ENCODE data around the gene MILR1.
A peak's percentile ranks its signal among the peaks of the same experiment; 100 is the strongest.
"Not testable (repeated sequence)": the region's sequence is repeated elsewhere in the genome, so short reads cannot be mapped to it uniquely, and the experiment has no call there.

Gene MILR1, protein sequence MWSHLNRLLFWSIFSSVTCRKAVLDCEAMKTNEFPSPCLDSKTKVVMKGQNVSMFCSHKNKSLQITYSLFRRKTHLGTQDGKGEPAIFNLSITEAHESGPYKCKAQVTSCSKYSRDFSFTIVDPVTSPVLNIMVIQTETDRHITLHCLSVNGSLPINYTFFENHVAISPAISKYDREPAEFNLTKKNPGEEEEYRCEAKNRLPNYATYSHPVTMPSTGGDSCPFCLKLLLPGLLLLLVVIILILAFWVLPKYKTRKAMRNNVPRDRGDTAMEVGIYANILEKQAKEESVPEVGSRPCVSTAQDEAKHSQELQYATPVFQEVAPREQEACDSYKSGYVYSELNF

DNA sequence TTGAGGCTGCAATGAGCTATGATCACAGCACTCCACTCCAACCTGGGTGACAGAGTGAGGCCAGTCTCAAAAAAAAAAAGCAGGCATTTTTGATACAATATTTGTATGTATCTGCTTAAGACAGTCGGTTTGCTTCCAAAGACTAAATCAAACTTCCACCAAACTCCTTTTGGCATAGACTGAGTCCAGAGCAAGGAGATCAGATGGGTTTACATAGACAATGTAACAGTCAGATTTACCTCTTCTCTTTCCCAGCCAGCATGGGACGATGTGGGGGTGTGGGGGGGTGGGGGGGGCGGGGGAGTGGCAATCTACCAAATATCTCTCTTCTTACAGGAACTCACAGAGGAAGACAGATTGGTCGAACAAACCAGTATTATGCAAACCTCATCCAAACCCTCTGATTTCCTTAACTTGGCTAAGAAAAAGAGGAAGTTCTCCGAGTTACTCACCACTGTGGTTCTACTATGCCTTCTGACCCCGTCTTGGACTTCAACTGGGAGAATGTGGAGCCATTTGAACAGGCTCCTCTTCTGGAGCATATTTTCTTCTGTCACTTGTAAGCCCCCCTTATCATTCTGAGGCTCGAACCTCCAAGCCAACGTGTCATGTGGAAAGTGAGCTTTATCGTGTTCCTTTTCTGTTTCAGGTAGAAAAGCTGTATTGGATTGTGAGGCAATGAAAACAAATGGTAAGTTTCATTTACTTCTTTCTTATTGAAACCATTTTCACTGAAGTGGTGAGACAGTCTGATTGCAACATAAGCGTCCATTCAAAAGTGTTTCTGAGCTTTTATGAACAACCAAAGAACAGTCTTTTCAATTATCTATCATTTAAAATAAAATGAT is at the start of gene MILR1:
Gene MILR1, plus strand, starts transcription at position 451 of the 848 bp plus-strand sequence. Its CDS starts 54 bp downstream, at position 505.
- DNase-seq (ENCODE audit: low read depth), result no peak

DNA sequence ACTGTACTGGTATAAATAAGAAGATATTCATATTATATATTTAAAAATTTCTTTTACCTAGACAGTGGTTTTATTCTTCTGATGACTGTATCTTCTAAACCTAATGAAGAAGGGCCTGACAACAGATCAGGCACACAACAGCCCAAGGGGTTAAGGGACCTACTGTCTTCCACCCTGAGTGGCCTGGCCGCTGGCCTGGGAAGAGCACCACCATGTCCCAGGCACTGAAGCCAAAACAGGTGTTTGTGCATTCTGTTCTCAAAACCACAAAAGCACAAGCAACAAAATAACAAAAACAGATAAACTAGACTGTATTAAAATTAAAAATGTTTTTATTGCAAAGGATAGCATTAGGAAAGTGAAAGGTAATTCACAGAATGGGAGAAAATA is 49.2 kb upstream of the MILR1 start:
- DNase-seq (ENCODE audit: low read depth), result no peak

DNA sequence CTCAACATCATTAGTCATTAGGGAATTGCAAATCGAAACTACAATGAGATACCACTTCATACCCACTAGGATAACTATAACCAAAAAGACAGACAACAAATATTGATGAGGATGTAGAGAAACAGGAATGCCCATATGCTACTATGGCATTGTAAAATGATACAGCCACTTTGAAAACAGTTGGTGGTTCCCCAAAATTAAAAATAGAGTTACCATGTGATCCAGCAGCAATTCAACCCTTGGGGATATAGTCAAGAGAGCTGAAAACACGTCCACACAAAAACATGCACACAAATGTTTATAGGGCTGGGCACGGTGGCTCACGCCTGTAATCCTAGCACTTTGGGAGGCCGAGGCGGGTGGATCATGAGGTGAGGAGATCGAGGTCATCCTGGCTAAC is 48.3 kb upstream of the MILR1 start:
- DNase-seq (ENCODE audit: low read depth), result no peak

DNA sequence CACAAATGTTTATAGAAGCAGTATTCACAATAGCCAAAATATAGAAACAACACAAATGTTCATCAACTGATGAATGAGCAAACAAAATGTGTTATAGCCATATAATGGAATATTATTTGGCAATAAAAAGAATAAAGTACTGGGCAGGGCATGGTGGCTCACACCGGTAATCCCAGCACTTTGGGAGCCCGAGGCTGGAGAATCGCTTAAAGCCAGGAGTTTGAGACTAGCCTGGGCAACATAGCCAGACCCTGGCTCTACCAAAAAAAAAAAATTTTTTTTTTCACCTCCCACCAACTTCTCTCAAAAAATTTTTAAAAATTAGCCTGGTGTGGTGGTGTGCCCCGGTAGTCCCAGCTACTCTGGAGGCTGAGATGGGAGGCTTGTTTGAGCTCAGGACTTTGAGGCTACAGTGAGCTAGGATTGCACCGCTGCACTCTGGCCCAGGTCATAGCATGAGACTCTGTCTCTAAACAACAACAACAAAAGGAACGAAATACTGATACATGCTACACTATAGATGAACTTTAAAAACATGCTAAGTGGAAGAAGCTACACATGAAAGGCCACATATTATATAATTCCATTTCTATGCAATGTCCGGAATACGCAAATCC is 47.6 kb upstream of the MILR1 start:
- no peak for DNase-seq (ENCODE audit: low read depth)

DNA sequence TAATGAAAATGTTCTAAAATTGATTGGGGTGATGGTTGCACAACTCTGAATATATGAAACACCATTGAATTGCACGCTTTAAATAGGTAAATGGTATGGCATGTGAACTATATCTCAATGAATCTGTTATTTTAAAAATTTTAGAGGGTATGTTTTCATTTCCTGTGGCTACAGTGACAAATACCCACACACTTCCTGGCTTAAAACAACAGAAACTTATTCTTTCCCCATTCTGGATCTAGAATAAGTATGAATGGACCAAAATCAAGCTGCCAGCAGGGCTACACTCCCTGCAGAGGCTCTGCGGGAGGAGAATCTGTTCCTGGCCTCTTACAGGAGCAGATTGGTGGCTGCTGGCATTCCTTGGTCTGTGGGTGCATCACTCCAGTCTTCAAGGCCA is 47.0 kb upstream of the MILR1 start:
- no peak for DNase-seq (ENCODE audit: low read depth)

DNA sequence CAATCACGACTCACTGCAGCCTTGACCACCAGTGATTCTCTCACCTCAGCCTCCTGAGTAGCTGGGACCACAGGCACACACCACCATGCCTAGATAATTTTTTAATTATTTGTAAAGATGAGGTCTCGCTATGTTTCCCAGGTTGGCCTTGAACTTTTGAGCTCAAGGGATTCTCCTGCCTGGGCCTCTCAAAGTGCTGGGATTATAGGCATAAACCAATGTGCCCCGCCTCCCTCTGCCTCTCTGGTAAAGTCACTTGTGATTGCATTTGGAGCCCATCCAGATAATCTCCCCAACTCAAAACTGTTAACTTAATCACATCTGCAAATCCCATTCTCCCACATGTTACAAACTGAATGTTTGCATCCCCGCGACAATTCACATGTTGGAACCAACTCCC is 46.4 kb upstream of the MILR1 start:
- no peak for DNase-seq (ENCODE audit: low read depth)

DNA sequence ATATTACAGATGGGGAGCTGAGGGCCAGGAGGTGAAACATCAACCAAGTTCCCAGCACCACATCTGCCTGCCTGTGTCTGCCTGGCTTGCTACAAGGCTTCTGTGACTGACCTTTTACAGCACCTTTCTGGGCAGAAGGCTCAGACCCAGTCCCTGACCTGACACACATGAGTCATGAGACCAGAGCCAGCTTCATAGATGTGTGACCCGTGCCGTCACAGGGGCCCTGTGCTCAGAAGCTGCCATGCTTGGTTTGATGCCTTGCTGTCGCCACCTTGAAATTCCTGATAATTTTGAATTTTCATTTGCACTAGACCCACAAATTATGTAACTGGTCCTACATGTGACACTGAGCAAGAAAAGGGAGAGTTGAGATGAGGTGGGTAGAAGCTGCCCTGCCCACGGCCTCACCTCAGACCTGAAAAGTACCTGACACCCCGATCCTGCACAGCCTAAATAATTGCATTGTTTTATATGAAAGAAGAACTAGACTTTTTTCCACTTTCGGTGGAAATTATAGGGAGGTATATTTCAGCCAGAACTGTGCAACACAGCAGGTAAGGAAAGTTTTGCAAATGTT is 44.9 kb upstream of the MILR1 start:
- no peak for DNase-seq (ENCODE audit: low read depth)

DNA sequence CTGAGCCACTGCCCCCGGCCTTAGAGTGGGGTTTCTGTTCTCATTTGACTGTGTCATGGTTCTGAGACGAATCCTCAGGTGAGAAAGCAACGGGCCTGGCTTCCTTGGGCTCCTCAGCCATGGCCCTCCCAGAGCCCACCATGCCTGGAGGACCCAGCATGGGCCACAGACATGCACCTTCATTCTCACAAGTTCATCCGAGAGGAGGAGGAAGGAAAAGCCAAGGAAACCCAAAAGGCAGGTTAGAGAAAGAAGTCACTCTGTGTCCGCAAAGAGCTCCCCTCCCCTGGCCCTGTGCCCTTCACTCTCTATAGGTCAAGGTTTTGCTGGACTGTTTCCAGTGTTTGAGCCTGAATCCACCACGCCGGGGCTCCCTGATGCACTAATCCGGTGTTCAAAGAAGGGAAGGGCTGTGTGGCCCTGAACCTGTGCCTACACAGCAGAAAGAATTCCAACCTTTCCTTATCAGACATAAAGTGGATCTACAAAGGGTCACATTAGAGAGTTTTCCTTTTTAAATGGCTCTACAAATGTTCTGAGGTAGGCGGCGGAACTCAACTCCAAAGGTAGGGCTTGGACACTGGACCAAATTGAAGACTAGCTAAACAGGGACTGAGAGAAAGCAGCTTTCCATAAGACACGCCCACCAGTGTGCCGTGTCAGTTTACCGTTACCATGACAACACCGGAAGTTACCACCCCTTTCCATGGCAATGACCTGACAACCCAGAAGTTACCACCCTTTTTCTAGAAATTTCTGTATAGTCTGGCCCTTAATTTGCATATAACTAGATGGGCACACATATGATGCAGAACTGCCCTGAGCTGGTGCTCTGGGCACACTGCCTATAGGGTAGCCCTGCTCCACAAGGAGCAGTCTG is 42.4 kb upstream of the MILR1 start:
- no peak for DNase-seq (ENCODE audit: low read depth)

DNA sequence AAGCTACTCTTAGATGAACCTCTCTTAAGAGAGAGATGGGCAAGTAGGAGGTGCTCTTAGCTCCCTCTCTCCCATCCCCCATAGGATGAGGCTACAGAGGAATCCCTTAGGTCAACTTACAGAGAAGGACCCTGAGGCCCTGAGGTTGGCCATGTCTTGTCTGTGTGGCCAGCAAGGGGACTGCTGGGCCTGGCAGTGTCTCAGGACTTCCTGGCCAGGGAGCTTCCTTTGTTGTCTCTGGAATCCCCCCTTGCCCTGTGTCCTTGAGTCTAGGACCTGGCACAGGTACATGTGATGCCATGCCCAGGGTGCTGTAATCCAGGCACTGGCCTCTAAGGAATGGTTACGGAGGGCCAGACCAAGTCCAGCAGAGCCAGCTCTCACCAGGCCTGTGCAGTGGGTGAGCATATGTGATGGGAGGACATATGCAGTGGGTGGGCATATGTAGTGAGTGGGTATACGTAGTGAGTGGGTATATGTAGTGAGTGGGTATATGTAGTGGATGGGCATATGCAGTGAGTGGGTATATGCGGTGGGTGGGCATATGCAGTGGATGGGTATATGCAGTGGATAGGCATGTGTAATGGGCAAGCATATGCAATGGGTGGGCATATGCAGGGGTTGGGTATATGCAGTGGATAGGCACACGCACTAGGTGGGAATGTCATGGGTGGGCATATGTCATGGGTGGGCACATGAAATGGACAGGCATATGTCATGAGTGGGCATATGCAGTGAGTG is 38.0 kb upstream of the MILR1 start:
- no peak for DNase-seq (ENCODE audit: low read depth)

DNA sequence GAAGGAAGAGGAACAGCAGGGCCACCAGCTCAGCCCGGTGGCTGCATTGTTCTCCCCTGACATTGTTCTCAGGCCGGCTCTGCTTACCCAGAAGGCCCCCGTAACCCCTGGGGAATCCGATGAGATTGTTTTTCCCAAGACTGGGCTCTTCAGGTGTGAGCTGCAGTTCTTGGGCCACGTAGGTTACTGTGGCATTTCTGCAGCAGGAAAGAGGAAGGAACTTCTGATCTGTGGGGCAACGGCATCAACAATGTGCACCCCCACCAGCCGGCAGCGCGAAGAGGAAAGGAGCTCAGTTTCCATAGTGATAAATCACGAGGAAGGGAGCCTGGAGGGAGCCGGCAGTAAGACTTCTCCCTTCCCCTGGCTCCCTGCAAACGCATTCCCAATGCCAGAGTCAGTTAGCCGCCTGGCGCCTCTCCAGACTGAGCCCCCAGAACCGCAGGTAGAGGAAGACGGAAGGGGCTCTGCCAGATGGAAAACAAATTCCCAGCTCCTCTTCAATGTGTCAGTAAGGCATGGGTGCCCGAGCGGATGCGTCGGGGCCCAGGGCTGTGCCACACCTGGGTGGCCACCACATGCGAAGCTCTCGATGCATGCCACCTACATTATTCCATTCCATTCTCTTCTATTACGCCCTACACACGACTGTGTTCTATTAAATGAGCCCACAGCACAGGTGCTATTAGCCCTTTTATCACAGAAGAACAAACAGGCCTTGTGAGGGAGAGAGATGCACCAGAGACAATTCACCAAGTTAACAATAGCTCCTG is 36.7 kb upstream of the MILR1 start:
- no peak for DNase-seq (ENCODE audit: low read depth)

DNA sequence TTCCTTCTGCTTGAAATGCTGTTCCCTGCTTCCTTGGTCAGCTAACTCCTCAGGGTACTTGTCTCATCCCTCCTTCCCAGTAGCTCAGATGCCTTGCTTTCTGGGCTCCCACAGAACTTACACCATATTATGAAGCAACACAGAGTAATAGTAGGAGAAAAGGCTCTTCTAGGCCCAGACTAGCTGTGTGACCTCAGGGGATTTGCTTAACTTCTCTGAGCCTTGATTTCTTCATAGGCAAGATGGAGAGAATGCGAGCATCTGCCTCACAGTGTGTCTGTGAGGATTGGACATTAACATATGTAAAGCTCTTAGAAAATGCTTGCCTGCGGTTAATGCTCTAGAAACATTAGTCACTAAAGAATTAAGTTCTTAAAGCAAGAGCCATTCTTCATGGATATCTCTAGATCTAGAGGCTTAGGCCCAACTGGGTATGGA is 36.0 kb upstream of the MILR1 start:
- DNase-seq (ENCODE audit: low read depth), result no peak

DNA sequence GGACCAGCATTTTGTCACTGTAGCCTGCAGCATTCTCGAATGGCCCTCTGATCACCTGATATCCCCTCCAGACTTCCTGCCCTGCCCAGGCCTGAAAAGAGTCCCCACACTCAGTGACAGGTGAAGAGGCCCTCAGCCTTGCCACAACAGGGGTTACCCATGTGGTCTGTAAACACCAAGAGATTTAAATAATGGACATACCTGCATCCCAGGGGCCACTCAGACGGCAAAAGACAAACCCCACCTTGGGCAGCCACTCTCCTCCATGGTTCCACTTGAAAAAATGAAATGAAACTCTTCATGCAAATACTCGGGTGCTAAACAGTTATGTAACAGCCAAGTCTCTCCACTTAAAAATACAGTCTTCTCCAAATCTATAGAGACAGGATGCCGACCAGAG is 35.4 kb upstream of the MILR1 start:
- no peak for DNase-seq (ENCODE audit: low read depth)

DNA sequence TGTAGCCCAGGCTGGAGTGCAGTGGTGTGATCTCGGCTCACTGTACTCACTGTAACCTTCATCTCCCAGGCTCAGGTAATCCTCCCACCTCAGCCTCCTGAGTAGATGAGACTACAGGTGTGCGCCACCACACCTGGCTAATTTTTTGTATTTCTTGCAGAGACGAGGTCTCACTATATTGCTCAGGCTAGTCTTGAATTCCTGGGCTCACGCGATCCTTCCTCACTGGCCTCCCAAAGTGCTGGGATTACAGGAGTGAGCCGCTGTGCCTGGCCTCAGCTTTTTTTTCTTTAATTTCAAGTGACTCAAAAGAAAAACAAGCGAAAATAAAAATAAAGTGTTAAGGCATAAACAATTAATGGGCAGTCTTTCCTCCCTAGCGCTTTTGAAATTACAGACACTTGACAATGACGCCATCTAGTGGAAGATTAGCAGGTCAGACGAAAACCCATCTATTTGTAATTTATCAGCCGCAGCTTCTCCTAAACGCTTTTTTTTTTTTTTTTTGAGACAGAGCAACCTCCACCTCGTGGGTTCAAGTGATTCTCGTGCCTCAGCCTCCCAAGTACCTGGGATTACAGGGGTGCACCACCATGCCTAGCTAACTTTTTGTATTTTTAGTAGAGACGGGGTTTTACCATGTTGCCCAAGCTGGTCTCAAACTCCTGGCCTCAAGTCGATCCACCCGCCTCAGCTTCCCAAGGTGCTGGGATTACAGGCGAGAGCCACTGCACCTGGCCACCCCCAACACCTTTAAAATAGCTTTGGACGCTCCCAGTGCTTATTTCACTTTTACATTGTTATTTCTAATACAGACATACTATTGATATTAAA is 30.2 kb upstream of the MILR1 start:
- no peak for DNase-seq (ENCODE audit: low read depth)

DNA sequence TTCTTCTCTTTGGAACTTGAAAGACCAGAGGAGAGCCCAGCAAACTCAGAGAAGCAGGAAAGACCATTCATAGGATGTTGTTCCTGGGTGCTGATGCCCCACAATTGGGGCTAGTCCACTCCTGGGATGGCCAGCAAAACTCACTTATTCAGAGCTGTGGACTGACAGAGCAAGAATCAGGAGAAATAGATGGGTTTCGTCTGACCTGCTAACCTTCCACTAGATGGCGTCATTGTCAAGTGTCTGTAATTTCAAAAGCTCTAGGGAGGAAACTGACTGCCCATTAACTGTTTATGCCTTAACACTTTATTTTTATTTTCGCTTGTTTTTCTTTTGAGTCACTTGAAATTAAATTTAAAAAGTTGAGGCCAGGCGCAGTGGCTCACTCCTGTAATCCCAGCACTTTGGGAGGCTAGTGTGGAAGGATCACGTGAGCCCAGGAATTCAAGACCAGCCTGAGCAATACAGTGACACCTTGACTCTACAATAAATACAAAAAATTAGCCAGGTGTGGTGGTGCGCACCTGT is 28.7 kb upstream of the MILR1 start:
- peak; percentile 11 for DNase-seq (ENCODE audit: low read depth)

DNA sequence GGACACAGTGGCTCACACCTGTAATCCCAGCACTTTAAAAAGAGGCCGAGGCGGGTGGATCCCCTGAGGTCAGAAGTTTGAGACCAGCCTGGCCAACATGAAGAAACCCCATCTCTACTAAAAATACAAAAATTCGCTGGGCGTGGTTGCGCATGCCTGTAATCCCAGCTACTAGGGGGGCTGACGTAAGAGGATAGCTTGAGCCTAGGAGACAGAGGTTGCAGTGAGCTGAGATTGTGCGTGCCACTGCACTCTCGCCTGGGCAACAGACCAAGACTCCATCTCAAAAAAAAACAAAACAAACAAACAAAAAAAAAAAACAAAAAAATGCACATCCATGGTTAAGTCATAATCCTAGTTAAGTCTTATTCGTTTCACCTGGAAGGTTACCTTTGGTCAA is 26.8 kb upstream of the MILR1 start:
- DNase-seq (ENCODE audit: low read depth), result not testable (repeated sequence)

DNA sequence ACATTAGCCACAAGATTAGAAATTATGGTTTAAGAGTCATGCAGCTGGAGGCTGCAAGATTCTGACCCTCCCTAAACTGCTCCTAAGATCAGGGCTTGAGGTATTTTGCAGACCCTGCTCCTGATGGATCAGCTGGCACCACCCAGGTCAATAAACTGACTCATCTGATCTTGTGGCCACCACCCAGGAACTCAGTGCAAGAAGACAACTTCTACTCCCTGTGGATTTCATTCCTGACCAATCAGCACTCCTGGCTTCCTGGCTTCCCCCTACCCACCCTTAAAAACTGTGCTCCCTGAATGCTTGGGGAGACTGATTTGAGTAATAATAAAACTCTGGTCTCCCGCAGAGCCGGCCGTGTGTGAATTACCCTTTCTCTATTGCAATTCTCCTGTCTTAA is 25.0 kb upstream of the MILR1 start:
- no peak for DNase-seq (ENCODE audit: low read depth)

DNA sequence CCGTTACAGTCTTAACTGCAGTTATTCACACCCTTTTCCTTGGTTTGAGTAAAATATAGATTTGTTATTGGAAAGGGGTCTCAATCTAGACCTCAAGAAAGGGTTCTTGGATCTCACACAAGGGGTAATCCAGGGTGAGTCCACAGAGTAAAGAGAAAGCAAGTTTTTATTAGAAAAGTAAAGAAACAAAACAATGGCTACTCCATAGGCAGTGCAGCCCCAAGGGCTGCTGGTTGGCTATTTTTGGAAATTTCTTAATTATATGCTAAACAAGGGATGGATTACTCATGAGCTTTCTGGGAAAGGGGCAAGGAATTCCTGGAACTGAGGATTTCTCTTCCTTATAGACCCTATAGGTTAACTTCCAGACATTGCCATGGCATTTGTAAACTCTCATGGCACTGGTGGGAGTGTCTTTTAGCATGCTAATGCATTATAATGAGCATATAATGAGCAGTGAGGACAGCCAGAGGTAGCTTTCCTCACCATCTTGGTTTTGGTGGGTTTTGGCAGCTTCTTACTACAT is 24.5 kb upstream of the MILR1 start:
- no peak for DNase-seq (ENCODE audit: low read depth)

DNA sequence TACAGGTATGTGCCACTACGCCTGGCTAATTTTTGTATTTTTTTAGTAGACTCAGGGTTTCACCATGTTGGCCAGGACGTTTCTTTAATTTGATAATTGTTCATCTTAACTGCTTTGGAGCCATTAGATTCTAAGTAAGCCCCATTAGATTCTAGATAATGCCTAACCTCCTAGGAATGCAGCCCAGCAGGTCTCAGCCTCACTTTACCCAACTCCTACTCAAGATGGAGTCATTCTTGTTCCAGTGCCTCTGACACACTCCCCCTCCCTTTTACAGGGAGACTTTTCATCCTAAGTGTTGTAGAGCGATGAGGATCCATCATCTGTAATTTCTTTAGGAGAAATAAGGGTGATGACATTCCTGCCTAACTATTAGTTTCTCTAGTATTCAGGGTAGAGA is 23.7 kb upstream of the MILR1 start:
- DNase-seq (ENCODE audit: low read depth), result no peak

DNA sequence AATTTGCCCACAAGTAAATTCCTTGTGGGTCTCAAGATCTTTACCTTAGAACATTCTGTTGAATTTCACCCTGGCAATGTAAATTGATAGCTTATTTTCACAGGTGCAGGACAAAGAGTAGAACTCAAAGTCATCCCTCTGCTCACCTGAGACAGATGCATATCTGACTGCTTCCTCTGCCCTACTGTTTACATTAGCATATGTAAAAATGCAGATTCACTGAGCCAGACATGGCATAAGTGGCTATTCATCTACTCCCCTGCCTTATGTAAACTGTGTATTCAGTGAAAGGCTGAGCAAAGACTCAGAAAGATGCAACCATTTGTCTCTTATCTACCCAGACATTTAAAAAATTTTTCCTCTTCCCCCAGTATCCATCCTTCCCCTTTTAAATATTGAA is 22.3 kb upstream of the MILR1 start:
- no peak for DNase-seq (ENCODE audit: low read depth)
